GM23338 (cell line): ENCODE measurements around the gene FBXO9. TPM values are rescaled to one million over a fixed set of nuclear protein-coding genes. Genes with fewer than 3 reads are reported as not detected.

Source experiments
- ATAC-seq: fragments of 200-7000 bp; cut with Tn5 transposase; 3 replicates; pipeline ENCODE4 v1.9.1; 2020
- DNase-seq: peaks from one replicate; pipeline ENCODE4 v3.0.0-alpha.2; 2015; ENCODE audit warnings: low spot score
- H2AFZ ChIP-seq: fragments of 200-600 bp; sonication (generic); 2 replicates; pipeline ENCODE4 v1.8.0; 2016; ENCODE audit warnings: antibody characterized with exemption, mild to moderate bottlenecking, moderate library complexity
- H3F3A ChIP-seq: fragments of 200-600 bp; sonication (generic); replicated peaks from 2 replicates; pipeline ENCODE4 v1.8.0; 2017; ENCODE audit warnings: antibody characterized with exemption, mixed run types, low read depth
- H3K27ac ChIP-seq: fragments of 200-600 bp; sonication (generic); 2 replicates; pipeline ENCODE4 v1.6.1; 2016; ENCODE audit warnings: low read depth
- H3K27me3 ChIP-seq: fragments of 200-600 bp; sonication (generic); 2 replicates; pipeline ENCODE4 v1.8.0; 2016; ENCODE audit warnings: mild to moderate bottlenecking, mixed run types, moderate library complexity; ENCODE audit not compliant: insufficient read depth
- H3K36me3 ChIP-seq: fragments of 200-600 bp; sonication (generic); 2 replicates; pipeline ENCODE4 v1.8.0; 2016; ENCODE audit warnings: mild to moderate bottlenecking; ENCODE audit not compliant: insufficient read depth
- H3K4me1 ChIP-seq: fragments of 200-600 bp; sonication (generic); 2 replicates; pipeline ENCODE4 v1.8.0; 2016; ENCODE audit warnings: mild to moderate bottlenecking, moderate library complexity; ENCODE audit not compliant: insufficient read depth
- H3K4me2 ChIP-seq: fragments of 200-600 bp; sonication (generic); 2 replicates; pipeline ENCODE4 v1.7.1; 2017; ENCODE audit warnings: mixed run types
- H3K4me3 ChIP-seq: fragments of 200-600 bp; sonication (generic); 2 replicates; pipeline ENCODE4 v1.6.1; 2016; ENCODE audit warnings: mixed run types
- H3K79me2 ChIP-seq: fragments of 200-600 bp; sonication (generic); replicated peaks from 2 replicates; pipeline ENCODE4 v1.8.0; 2017; ENCODE audit warnings: mild to moderate bottlenecking; ENCODE audit not compliant: insufficient read depth
- H3K9me2 ChIP-seq: fragments of 200-600 bp; sonication (generic); 2 replicates; pipeline ENCODE4 v1.8.0; 2017; ENCODE audit not compliant: insufficient read depth
- H4K20me1 ChIP-seq: fragments of 200-600 bp; sonication (generic); replicated peaks from 2 replicates; pipeline ENCODE4 v1.8.0; 2017; ENCODE audit warnings: mild to moderate bottlenecking; ENCODE audit not compliant: insufficient read depth
- H3K27ac Mint-ChIP-seq: 2 replicates; pipeline ENCODE4 v1.8.0; 2020; ENCODE audit warnings: inconsistent platforms, mild to moderate bottlenecking, moderate library complexity, mixed read lengths
- H3K27me3 Mint-ChIP-seq: 3 replicates; pipeline ENCODE4 v1.8.0; 2022; ENCODE audit warnings: low read depth, mild to moderate bottlenecking, moderate library complexity, mixed read lengths, inconsistent platforms; ENCODE audit not compliant: insufficient read depth, poor library complexity
- H3K36me3 Mint-ChIP-seq: 3 replicates; pipeline ENCODE4 v1.8.0; 2021; ENCODE audit warnings: low read depth, mild to moderate bottlenecking, inconsistent platforms, moderate library complexity, mixed read lengths
- H3K4me1 Mint-ChIP-seq: 3 replicates; pipeline ENCODE4 v1.8.0; 2020; ENCODE audit warnings: mild to moderate bottlenecking, inconsistent platforms, mixed read lengths
- H3K4me3 Mint-ChIP-seq: 3 replicates; pipeline ENCODE4 v1.8.0; 2021; ENCODE audit warnings: moderate library complexity, mild to moderate bottlenecking, inconsistent platforms, mixed read lengths
- H3K9me3 Mint-ChIP-seq: 3 replicates; pipeline ENCODE4 v1.8.0; 2020; ENCODE audit warnings: moderate library complexity, mild to moderate bottlenecking, inconsistent platforms, mixed read lengths
- CREB1 ChIP-seq: fragments of 250-450 bp; sonication (Bioruptor Pico); IDR thresholded peaks from 2 replicates; pipeline ENCODE4 v1.5.0; 2020; ENCODE audit warnings: low read depth, mild to moderate bottlenecking, moderate library complexity
- EZH2 ChIP-seq: fragments of 200-600 bp; sonication (generic); IDR thresholded peaks from one replicate; pipeline ENCODE4 v1.8.0; 2017; ENCODE audit warnings: antibody characterized with exemption, mild to moderate bottlenecking, low read depth; ENCODE audit not compliant: unreplicated experiment
- EZH2phosphoT487 ChIP-seq: fragments of 200-600 bp; sonication (generic); IDR thresholded peaks from one replicate; pipeline ENCODE4 v1.8.1; 2018; ENCODE audit warnings: antibody characterized with exemption; ENCODE audit not compliant: unreplicated experiment
- JUNB ChIP-seq: IDR thresholded peaks from one replicate; pipeline ENCODE4 v1.6.1; 2016; ENCODE audit warnings: antibody characterized with exemption; ENCODE audit not compliant: unreplicated experiment
- NANOG ChIP-seq: IDR thresholded peaks from 2 replicates; pipeline ENCODE4 v1.6.1; 2016; ENCODE audit warnings: antibody characterized with exemption, borderline replicate concordance
- POLR2AphosphoS5 ChIP-seq: IDR thresholded peaks from 2 replicates; pipeline ENCODE4 v1.6.1; 2016; ENCODE audit warnings: antibody characterized with exemption, low read depth
- STAT1 ChIP-seq: IDR thresholded peaks from one replicate; pipeline ENCODE4 v1.6.1; 2016; ENCODE audit warnings: antibody characterized with exemption; ENCODE audit not compliant: unreplicated experiment
- ZNF114 ChIP-seq: fragments of 250-450 bp; sonication (Bioruptor Pico); IDR thresholded peaks from 2 replicates; pipeline ENCODE4 v1.5.0; 2020; ENCODE audit warnings: mild to moderate bottlenecking, moderate library complexity
- ZNF331 ChIP-seq: fragments of 250-450 bp; sonication (Bioruptor Pico); IDR thresholded peaks from 2 replicates; pipeline ENCODE4 v1.5.0; 2020; ENCODE audit warnings: low read depth, mild to moderate bottlenecking, moderate library complexity
- polyA plus RNA-seq: library from polyadenylated mRNA; unstranded; fragments of >200 nt; fragmentation: Nextera tagmentation; extraction: Ambion mirVana; gene quantifications from 2 replicates; pipeline ENCODE4 v1.2.1, GENCODE V29; 2016
- total RNA-seq: library from RNA; depleted of rRNA; stranded (reverse); fragments of >200 nt; shearing (Covaris generic); gene quantifications from 2 replicates; pipeline ENCODE4 v1.2.3, GENCODE V29; 2014
- TF ChIP-seq, protein P1 (sequence below): IDR thresholded peaks from 2 replicates; pipeline ENCODE4 v1.6.1; 2016; ENCODE audit warnings: antibody characterized with exemption
- TF ChIP-seq, protein P2 (sequence below), 2 experiments: fragments of 200-600 bp in 1 of 2; sonication (generic) in 1 of 2; conservative IDR thresholded peaks; 2 replicates each; pipeline versions ENCODE4 v1.5.1 to v1.6.1; 2016 to 2017; ENCODE audit warnings: antibody characterized with exemption in 2 of 2, low read depth in 2 of 2, mild to moderate bottlenecking in 2 of 2, moderate library complexity in 1 of 2
- TF ChIP-seq, protein P3 (sequence below): IDR thresholded peaks from one replicate; pipeline ENCODE4 v1.6.1; 2018; ENCODE audit warnings: antibody characterized with exemption; ENCODE audit not compliant: unreplicated experiment
- TF ChIP-seq, protein P4 (sequence below): fragments of 250-450 bp; sonication (Bioruptor Pico); IDR thresholded peaks from 2 replicates; pipeline ENCODE4 v1.5.0; 2020; ENCODE audit warnings: mild to moderate bottlenecking, moderate library complexity

Gene FBXO9
- total and polyA plus RNA-seq, 2 experiments from 2014 or later, result 29.8 to 32.8 TPM

DNA sequence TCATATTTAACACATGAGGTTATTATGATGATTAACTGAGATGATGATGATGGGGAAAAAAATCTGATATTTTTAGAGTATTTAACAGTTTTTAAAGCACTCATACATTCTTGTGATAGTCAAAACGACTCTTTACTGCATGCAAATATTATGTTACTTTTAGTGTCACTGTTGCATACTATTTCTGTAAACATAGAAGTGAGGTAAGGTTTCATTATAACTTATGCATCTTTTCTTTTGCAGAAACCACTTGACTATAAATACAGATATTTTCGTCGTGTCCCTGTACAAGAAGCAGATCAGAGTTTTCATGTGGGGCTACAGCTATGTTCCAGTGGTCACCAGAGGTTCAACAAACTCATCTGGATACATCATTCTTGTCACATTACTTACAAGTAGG is 30.1 kb downstream of the FBXO9 start:
- H3K4me3 ChIP-seq, result no peak overlapping the region
- H3K4me2 ChIP-seq, result no peak overlapping the region
- DNase-seq (no peak), ATAC-seq (no peak)
- Mint-ChIP-seq H3K27ac (no peak overlapping the region), H3K4me3 (no peak overlapping the region), H3K9me3 (no peaks in the 10 kb centered on the region), H3K36me3 (peaks cover 58% of the 10 kb centered on the region), H3K27me3 (no peaks in the 10 kb centered on the region), H3K4me1 (no peaks in the 10 kb centered on the region)
- 0 out of 2 replicates have a peak, but pooled peaks cover 4% of the 10 kb centered on the region for H4K20me1 ChIP-seq
- peaks cover 45% of the 10 kb centered on the region; the same call in 1 of the 2 replicates for H3K36me3 ChIP-seq
- no peaks in the 10 kb centered on the region for H3K9me2 ChIP-seq
- no peaks in the 10 kb centered on the region for H3K79me2 ChIP-seq
- no peak overlapping the region for H3K27ac ChIP-seq
- no peak overlapping the region for H2AFZ ChIP-seq
- H3K4me1 ChIP-seq, result no peaks in the 10 kb centered on the region
- H3F3A ChIP-seq, result no peaks in the 10 kb centered on the region
- TF ChIP-seq, protein P1, sequence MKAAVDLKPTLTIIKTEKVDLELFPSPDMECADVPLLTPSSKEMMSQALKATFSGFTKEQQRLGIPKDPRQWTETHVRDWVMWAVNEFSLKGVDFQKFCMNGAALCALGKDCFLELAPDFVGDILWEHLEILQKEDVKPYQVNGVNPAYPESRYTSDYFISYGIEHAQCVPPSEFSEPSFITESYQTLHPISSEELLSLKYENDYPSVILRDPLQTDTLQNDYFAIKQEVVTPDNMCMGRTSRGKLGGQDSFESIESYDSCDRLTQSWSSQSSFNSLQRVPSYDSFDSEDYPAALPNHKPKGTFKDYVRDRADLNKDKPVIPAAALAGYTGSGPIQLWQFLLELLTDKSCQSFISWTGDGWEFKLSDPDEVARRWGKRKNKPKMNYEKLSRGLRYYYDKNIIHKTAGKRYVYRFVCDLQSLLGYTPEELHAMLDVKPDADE, result no peak
- TF ChIP-seq EZH2 (no peak), STAT1 (no peak), NANOG (no peak), ZNF331 (CRISPR knock-in tag) (no peak), ZNF114 (CRISPR knock-in tag) (no peak), EZH2phosphoT487 (no peak), JUNB (no peak), CREB1 (CRISPR knock-in tag) (no peak), POLR2AphosphoS5 (no peak)
- TF ChIP-seq, protein P2, sequence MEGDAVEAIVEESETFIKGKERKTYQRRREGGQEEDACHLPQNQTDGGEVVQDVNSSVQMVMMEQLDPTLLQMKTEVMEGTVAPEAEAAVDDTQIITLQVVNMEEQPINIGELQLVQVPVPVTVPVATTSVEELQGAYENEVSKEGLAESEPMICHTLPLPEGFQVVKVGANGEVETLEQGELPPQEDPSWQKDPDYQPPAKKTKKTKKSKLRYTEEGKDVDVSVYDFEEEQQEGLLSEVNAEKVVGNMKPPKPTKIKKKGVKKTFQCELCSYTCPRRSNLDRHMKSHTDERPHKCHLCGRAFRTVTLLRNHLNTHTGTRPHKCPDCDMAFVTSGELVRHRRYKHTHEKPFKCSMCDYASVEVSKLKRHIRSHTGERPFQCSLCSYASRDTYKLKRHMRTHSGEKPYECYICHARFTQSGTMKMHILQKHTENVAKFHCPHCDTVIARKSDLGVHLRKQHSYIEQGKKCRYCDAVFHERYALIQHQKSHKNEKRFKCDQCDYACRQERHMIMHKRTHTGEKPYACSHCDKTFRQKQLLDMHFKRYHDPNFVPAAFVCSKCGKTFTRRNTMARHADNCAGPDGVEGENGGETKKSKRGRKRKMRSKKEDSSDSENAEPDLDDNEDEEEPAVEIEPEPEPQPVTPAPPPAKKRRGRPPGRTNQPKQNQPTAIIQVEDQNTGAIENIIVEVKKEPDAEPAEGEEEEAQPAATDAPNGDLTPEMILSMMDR (conservative IDR thresholded peaks at IDR 0.05; ENCODE audit: low read depth in 2 of 2), result no peak
- TF ChIP-seq, protein P3, sequence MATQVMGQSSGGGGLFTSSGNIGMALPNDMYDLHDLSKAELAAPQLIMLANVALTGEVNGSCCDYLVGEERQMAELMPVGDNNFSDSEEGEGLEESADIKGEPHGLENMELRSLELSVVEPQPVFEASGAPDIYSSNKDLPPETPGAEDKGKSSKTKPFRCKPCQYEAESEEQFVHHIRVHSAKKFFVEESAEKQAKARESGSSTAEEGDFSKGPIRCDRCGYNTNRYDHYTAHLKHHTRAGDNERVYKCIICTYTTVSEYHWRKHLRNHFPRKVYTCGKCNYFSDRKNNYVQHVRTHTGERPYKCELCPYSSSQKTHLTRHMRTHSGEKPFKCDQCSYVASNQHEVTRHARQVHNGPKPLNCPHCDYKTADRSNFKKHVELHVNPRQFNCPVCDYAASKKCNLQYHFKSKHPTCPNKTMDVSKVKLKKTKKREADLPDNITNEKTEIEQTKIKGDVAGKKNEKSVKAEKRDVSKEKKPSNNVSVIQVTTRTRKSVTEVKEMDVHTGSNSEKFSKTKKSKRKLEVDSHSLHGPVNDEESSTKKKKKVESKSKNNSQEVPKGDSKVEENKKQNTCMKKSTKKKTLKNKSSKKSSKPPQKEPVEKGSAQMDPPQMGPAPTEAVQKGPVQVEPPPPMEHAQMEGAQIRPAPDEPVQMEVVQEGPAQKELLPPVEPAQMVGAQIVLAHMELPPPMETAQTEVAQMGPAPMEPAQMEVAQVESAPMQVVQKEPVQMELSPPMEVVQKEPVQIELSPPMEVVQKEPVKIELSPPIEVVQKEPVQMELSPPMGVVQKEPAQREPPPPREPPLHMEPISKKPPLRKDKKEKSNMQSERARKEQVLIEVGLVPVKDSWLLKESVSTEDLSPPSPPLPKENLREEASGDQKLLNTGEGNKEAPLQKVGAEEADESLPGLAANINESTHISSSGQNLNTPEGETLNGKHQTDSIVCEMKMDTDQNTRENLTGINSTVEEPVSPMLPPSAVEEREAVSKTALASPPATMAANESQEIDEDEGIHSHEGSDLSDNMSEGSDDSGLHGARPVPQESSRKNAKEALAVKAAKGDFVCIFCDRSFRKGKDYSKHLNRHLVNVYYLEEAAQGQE, result no peak
- TF ChIP-seq, protein P4, sequence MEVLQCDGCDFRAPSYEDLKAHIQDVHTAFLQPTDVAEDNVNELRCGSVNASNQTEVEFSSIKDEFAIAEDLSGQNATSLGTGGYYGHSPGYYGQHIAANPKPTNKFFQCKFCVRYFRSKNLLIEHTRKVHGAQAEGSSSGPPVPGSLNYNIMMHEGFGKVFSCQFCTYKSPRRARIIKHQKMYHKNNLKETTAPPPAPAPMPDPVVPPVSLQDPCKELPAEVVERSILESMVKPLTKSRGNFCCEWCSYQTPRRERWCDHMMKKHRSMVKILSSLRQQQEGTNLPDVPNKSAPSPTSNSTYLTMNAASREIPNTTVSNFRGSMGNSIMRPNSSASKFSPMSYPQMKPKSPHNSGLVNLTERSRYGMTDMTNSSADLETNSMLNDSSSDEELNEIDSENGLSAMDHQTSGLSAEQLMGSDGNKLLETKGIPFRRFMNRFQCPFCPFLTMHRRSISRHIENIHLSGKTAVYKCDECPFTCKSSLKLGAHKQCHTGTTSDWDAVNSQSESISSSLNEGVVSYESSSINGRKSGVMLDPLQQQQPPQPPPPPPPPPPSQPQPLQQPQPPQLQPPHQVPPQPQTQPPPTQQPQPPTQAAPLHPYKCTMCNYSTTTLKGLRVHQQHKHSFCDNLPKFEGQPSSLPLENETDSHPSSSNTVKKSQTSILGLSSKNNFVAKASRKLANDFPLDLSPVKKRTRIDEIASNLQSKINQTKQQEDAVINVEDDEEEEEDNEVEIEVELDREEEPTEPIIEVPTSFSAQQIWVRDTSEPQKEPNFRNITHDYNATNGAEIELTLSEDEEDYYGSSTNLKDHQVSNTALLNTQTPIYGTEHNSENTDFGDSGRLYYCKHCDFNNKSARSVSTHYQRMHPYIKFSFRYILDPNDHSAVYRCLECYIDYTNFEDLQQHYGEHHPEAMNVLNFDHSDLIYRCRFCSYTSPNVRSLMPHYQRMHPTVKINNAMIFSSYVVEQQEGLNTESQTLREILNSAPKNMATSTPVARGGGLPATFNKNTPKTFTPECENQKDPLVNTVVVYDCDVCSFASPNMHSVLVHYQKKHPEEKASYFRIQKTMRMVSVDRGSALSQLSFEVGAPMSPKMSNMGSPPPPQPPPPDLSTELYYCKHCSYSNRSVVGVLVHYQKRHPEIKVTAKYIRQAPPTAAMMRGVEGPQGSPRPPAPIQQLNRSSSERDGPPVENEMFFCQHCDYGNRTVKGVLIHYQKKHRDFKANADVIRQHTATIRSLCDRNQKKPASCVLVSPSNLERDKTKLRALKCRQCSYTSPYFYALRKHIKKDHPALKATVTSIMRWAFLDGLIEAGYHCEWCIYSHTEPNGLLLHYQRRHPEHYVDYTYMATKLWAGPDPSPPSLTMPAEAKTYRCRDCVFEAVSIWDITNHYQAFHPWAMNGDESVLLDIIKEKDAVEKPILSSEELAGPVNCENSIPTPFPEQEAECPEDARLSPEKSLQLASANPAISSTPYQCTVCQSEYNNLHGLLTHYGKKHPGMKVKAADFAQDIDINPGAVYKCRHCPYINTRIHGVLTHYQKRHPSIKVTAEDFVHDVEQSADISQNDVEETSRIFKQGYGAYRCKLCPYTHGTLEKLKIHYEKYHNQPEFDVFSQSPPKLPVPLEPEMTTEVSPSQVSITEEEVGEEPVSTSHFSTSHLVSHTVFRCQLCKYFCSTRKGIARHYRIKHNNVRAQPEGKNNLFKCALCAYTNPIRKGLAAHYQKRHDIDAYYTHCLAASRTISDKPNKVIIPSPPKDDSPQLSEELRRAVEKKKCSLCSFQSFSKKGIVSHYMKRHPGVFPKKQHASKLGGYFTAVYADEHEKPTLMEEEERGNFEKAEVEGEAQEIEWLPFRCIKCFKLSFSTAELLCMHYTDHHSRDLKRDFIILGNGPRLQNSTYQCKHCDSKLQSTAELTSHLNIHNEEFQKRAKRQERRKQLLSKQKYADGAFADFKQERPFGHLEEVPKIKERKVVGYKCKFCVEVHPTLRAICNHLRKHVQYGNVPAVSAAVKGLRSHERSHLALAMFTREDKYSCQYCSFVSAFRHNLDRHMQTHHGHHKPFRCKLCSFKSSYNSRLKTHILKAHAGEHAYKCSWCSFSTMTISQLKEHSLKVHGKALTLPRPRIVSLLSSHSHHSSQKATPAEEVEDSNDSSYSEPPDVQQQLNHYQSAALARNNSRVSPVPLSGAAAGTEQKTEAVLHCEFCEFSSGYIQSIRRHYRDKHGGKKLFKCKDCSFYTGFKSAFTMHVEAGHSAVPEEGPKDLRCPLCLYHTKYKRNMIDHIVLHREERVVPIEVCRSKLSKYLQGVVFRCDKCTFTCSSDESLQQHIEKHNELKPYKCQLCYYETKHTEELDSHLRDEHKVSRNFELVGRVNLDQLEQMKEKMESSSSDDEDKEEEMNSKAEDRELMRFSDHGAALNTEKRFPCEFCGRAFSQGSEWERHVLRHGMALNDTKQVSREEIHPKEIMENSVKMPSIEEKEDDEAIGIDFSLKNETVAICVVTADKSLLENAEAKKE (CRISPR knock-in tag), result no peak
- H3K27me3 ChIP-seq, result no peaks in the 10 kb centered on the region
